Measurements from ENCODE around the gene SLC45A3. TPM values are rescaled to one million over a fixed set of nuclear protein-coding genes. Genes with fewer than 3 reads are reported as not detected.

SLC45A3 gene
- total and polyA plus RNA-seq, 2 experiments from 2014 or later = 3.8 to 10.4 TPM

- no peak for DNase-seq (ENCODE audit: low read depth in 1 of 2, low spot score in 1 of 2)
- Histone ChIP-seq H3K27me3 (no peaks in the 10 kb centered on the region), H3K27ac (no peak overlapping the region), H3K4me3 (no peak overlapping the region), H3K4me1 (ENCODE audit: low read depth) (no peaks in the 10 kb centered on the region), H3K9me3 (ENCODE audit: low read depth) (no peaks in the 10 kb centered on the region), H3K36me3 (peaks cover 43% of the 10 kb centered on the region)
- TF ChIP-seq CTCF (IDR thresholded peaks at IDR 0.05; ENCODE audit: low read depth, low read length) = no peak
Measured at GRCh38 chr1:205616563-205617293, 63.6 kb downstream of the SLC45A3 start.

GRCh38 chr1:205615789-205616188 lies 64.5 kb downstream of the SLC45A3 start:
- DNase-seq (ENCODE audit: low read depth in 1 of 2, low spot score in 1 of 2) = no peak
- Histone ChIP-seq H3K9me3 (ENCODE audit: low read depth) (no peaks in the 10 kb centered on the region), H3K4me3 (no peak overlapping the region), H3K36me3 (peaks cover 46% of the 10 kb centered on the region), H3K27me3 (no peaks in the 10 kb centered on the region), H3K4me1 (ENCODE audit: low read depth) (no peaks in the 10 kb centered on the region), H3K27ac (no peak overlapping the region)
- TF ChIP-seq CTCF (IDR thresholded peaks at IDR 0.05; ENCODE audit: low read depth, low read length) = no peak

GRCh38 chr1:205613854-205614412 lies 66.4 kb downstream of the SLC45A3 start:
- Histone ChIP-seq H3K4me1 (ENCODE audit: low read depth) (no peaks in the 10 kb centered on the region), H3K36me3 (peaks cover 32% of the 10 kb centered on the region), H3K9me3 (ENCODE audit: low read depth) (no peaks in the 10 kb centered on the region), H3K27me3 (no peaks in the 10 kb centered on the region), H3K4me3 (no peak overlapping the region), H3K27ac (no peak overlapping the region)
- TF ChIP-seq CTCF (IDR thresholded peaks at IDR 0.05; ENCODE audit: low read depth, low read length) = no peak
- DNase-seq (ENCODE audit: low read depth in 1 of 2, low spot score in 1 of 2) = no peak

- DNase-seq (ENCODE audit: low read depth in 1 of 2, low spot score in 1 of 2) = no peak
- no peak overlapping the region for H3K4me3 ChIP-seq
- no peaks in the 10 kb centered on the region for H3K4me1 ChIP-seq (ENCODE audit: low read depth)
- H3K27me3 ChIP-seq = no peaks in the 10 kb centered on the region
- H3K9me3 ChIP-seq (ENCODE audit: low read depth) = no peaks in the 10 kb centered on the region
- no peak overlapping the region for H3K27ac ChIP-seq
- TF ChIP-seq CTCF (IDR thresholded peaks at IDR 0.05; ENCODE audit: low read depth, low read length) = no peak
- peaks cover 21% of the 10 kb centered on the region for H3K36me3 ChIP-seq
Measured at GRCh38 chr1:205612556-205612955, 67.8 kb downstream of the SLC45A3 start.

GRCh38 chr1:205612104-205612503 lies 68.2 kb downstream of the SLC45A3 start:
- H3K27ac ChIP-seq = no peak overlapping the region
- DNase-seq (ENCODE audit: low read depth in 1 of 2, low spot score in 1 of 2) = no peak
- no peaks in the 10 kb centered on the region for H3K9me3 ChIP-seq (ENCODE audit: low read depth)
- no peaks in the 10 kb centered on the region for H3K4me1 ChIP-seq (ENCODE audit: low read depth)
- H3K36me3 ChIP-seq = peaks cover 20% of the 10 kb centered on the region
- H3K4me3 ChIP-seq = no peak overlapping the region
- no peak for TF ChIP-seq CTCF (IDR thresholded peaks at IDR 0.05; ENCODE audit: low read depth, low read length)
- no peaks in the 10 kb centered on the region for H3K27me3 ChIP-seq
